Stimulated activated CD4-positive, alpha-beta T cell treated with anti-CD3 and anti-CD28 coated beads, Interleukin-1b, Interleukin-23, amount 100 ng/mL, for 4 hours (primary cell): ENCODE results near the gene NAALADL2.

Experiments used
- DNase-seq, 2 donors: peaks; one replicate each; pipeline ENCODE4 v3.0.0-alpha.2; 2020; ENCODE audit warnings: low read depth in 2 of 2

The NAALADL2 gene

GRCh38 chr3:175307642-175308041 lies 448.5 kb downstream of the NAALADL2 start:
- DNase-seq = no peak

GRCh38 chr3:175308097-175308496 lies 449.0 kb downstream of the NAALADL2 start:
- no peak for DNase-seq

- no peak for DNase-seq
These were observed 450.9 kb downstream of the NAALADL2 start for GRCh38 chr3:175310046-175310445.

- DNase-seq = no peak
These were observed 452.3 kb downstream of the NAALADL2 start for GRCh38 chr3:175311404-175311803.

- no peak for DNase-seq
These were observed 452.8 kb downstream of the NAALADL2 start for GRCh38 chr3:175311946-175312345.

GRCh38 chr3:175312791-175313190 lies 453.7 kb downstream of the NAALADL2 start:
- DNase-seq = no peak

GRCh38 chr3:175316799-175317198 lies 457.7 kb downstream of the NAALADL2 start:
- no peak for DNase-seq

- DNase-seq = no peak
These were observed 466.3 kb downstream of the NAALADL2 start for GRCh38 chr3:175325440-175325839.

- no peak for DNase-seq
These were observed 466.9 kb downstream of the NAALADL2 start for GRCh38 chr3:175326041-175326440.

GRCh38 chr3:175329373-175329772 lies 470.2 kb downstream of the NAALADL2 start:
- no peak for DNase-seq

GRCh38 chr3:175335229-175335628 lies 476.1 kb downstream of the NAALADL2 start:
- no peak for DNase-seq

- DNase-seq = no peak
These were observed 477.4 kb downstream of the NAALADL2 start for GRCh38 chr3:175336406-175337133.

- DNase-seq = no peak
These were observed 478.5 kb downstream of the NAALADL2 start for GRCh38 chr3:175337631-175338030.

- no peak for DNase-seq
These were observed 479.8 kb downstream of the NAALADL2 start for GRCh38 chr3:175338775-175339535.

- no peak for DNase-seq
These were observed 481.3 kb downstream of the NAALADL2 start for GRCh38 chr3:175340338-175341015.

- no peak for DNase-seq
These were observed 483.1 kb downstream of the NAALADL2 start for GRCh38 chr3:175342196-175342595.

GRCh38 chr3:175343946-175344345 lies 484.8 kb downstream of the NAALADL2 start:
- DNase-seq = no peak

GRCh38 chr3:175346573-175347356 lies 487.6 kb downstream of the NAALADL2 start:
- no peak for DNase-seq

- no peak for DNase-seq
These were observed 490.0 kb downstream of the NAALADL2 start for GRCh38 chr3:175349168-175349567.

- no peak for DNase-seq
These were observed 496.7 kb downstream of the NAALADL2 start for GRCh38 chr3:175355801-175356335.

GRCh38 chr3:175356899-175357324 lies 497.8 kb downstream of the NAALADL2 start:
- no peak for DNase-seq
